DND-41 (cell line): ENCODE measurements around the gene CLCN7.

Source experiments
- EZH2 ChIP-seq: IDR thresholded peaks from 3 replicates; pipeline ENCODE4 v1.6.1; 2012; ENCODE audit warnings: borderline replicate concordance, low read depth, mild to moderate bottlenecking, moderate library complexity, low read length, inconsistent platforms; ENCODE audit not compliant: severe bottlenecking
- TF ChIP-seq, protein P1 (sequence below): IDR thresholded peaks from 2 replicates; pipeline ENCODE4 v1.5.1; 2012; ENCODE audit warnings: borderline replicate concordance, low read length, moderate library complexity, mild to moderate bottlenecking; ENCODE audit not compliant: poor library complexity, severe bottlenecking; ENCODE audit errors: extremely low read depth

DNA sequence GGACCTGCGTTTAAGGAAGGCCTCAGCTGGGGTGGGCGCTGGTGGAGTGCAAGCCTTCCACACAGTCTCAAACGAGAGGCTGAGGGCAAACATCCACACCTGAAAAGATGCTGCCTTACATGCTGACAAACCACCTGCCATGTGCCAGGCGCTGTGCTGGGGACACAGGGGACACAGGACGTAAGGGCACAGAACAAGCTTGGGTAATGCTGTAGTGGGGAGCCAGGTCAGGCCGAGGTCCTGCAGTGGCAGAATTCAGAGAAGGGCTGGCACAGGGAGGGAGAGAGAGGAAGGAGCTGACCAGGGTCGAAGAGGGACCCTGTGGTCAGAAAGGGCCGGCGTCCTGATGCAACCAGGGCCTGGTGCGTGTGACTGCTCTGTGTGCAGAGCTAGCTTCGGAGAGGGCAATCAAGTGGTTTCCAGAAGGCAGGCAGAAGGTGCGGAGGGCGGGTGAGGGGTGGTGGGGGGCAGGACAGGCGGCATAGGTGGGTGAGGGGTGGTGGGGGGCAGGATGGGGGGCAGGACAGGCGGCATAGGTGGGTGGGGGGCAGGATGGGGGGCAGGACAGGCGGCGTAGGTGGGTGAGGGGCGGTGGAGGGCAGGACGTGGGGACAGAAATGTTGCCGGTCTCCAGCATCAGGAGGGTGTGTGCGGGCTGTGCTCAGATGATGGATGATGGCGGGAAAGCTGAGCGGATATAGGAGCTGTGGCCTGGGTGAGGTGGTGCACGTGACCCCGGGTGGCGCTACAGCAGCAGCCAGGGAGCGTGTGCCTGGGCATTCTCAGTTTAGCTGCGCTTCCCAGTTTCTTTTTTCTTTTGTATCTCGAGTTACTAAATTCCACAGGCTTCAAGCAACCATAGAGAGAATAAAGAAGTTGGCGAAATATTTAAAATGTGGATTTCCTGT is 37.1 kb upstream of the CLCN7 start:
- TF ChIP-seq, protein P1, sequence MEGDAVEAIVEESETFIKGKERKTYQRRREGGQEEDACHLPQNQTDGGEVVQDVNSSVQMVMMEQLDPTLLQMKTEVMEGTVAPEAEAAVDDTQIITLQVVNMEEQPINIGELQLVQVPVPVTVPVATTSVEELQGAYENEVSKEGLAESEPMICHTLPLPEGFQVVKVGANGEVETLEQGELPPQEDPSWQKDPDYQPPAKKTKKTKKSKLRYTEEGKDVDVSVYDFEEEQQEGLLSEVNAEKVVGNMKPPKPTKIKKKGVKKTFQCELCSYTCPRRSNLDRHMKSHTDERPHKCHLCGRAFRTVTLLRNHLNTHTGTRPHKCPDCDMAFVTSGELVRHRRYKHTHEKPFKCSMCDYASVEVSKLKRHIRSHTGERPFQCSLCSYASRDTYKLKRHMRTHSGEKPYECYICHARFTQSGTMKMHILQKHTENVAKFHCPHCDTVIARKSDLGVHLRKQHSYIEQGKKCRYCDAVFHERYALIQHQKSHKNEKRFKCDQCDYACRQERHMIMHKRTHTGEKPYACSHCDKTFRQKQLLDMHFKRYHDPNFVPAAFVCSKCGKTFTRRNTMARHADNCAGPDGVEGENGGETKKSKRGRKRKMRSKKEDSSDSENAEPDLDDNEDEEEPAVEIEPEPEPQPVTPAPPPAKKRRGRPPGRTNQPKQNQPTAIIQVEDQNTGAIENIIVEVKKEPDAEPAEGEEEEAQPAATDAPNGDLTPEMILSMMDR: no peak
- TF ChIP-seq EZH2: no peak
